ENCODE measurements around the gene CBX7. TPM values are rescaled to one million over a fixed set of nuclear protein-coding genes. Genes with fewer than 3 reads are reported as not detected.

CBX7 gene
- total RNA-seq, 2 experiments from 2014 or later: 11.9 to 19.6 TPM

- H3K4me1 ChIP-seq (ENCODE audit: insufficient read depth, low read length, poor library complexity, severe bottlenecking): peaks cover 26% of the 10 kb centered on the region
- intact Hi-C loops (cut with micrococcal nuclease; ENCODE audit: unreplicated experiment): no loop called here
- H3K79me2 ChIP-seq (ENCODE audit: insufficient read depth, low read depth, low read length): no peaks in the 10 kb centered on the region
- no peak overlapping the region for H3K4me2 ChIP-seq (ENCODE audit: low read length)
- no peak overlapping the region for H3K27ac ChIP-seq (ENCODE audit: low read depth, low read length, poor library complexity, severe bottlenecking)
- ChIA-PET POLR2A (no interaction called here), CTCF (ENCODE audit: unreplicated experiment) (no interaction called here)
- H3K9me2 ChIP-seq (ENCODE audit: insufficient read depth, low read length): no peaks in the 10 kb centered on the region
- H3K36me3 ChIP-seq (ENCODE audit: insufficient read depth, low read length): no peaks in the 10 kb centered on the region
- no peak overlapping the region for H3K4me3 ChIP-seq (ENCODE audit: low read depth, low read length, poor library complexity, severe bottlenecking)
- no peak overlapping the region for H2AFZ ChIP-seq (ENCODE audit: low read length)
- H4K20me1 ChIP-seq (ENCODE audit: insufficient read depth, low read length): no peaks in the 10 kb centered on the region
- TF ChIP-seq EZH2phosphoT487 (IDR thresholded peaks at IDR 0.05; ENCODE audit: borderline replicate concordance, low read depth, low read length) (no peak), CTCF (conservative IDR thresholded peaks at IDR 0.05; ENCODE audit: low read length) (no peak)
- no peak for DNase-seq (ENCODE audit: low spot score)
- H3K9me3 ChIP-seq (ENCODE audit: low read length): no peaks in the 10 kb centered on the region
- BruUV-seq (replicated peaks): no TSS peak
These were observed 25.3 kb upstream of the CBX7 start for GRCh38 chr22:39177791-39178190.

DNA sequence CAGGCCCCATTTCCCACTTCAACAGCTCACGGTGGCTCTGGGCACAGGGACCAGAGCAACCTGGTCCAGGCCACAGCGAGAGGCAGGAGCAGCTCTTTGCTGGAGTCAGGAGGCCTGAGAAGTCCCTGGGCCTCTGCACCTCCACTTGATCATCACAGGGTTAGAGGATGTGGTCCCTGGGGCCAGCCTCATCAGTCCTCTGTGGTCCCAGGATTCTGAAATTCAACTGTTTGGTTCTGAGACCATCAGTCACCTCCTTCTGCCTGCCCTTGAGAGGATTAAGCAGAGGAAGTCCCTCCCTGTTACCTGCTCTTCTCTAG, 24.9 kb upstream of the CBX7 start:
- no TSS peak for BruUV-seq (replicated peaks)
- no peaks in the 10 kb centered on the region for H4K20me1 ChIP-seq (ENCODE audit: insufficient read depth, low read length)
- no peak for DNase-seq (ENCODE audit: low spot score)
- intact Hi-C loops (cut with micrococcal nuclease; ENCODE audit: unreplicated experiment): no loop called here
- no peaks in the 10 kb centered on the region for H3K9me3 ChIP-seq (ENCODE audit: low read length)
- ChIA-PET POLR2A (no interaction called here), CTCF (ENCODE audit: unreplicated experiment) (no interaction called here)
- no peaks in the 10 kb centered on the region for H3K36me3 ChIP-seq (ENCODE audit: insufficient read depth, low read length)
- H3K9me2 ChIP-seq (ENCODE audit: insufficient read depth, low read length): no peaks in the 10 kb centered on the region
- peaks cover 30% of the 10 kb centered on the region for H3K4me1 ChIP-seq (ENCODE audit: insufficient read depth, low read length, poor library complexity, severe bottlenecking)
- TF ChIP-seq EZH2phosphoT487 (IDR thresholded peaks at IDR 0.05; ENCODE audit: borderline replicate concordance, low read depth, low read length) (no peak), CTCF (conservative IDR thresholded peaks at IDR 0.05; ENCODE audit: low read length) (no peak)
- no peak overlapping the region for H3K27ac ChIP-seq (ENCODE audit: low read depth, low read length, poor library complexity, severe bottlenecking)
- H3K4me2 ChIP-seq (ENCODE audit: low read length): no peak overlapping the region
- no peaks in the 10 kb centered on the region for H3K79me2 ChIP-seq (ENCODE audit: insufficient read depth, low read depth, low read length)
- H3K4me3 ChIP-seq (ENCODE audit: low read depth, low read length, poor library complexity, severe bottlenecking): no peak overlapping the region
- no peak overlapping the region for H2AFZ ChIP-seq (ENCODE audit: low read length)

GRCh38 chr22:39176714-39177455, 24.4 kb upstream of the CBX7 start:
- H2AFZ ChIP-seq (ENCODE audit: low read length): no peak overlapping the region
- H4K20me1 ChIP-seq (ENCODE audit: insufficient read depth, low read length): no peaks in the 10 kb centered on the region
- DNase-seq (ENCODE audit: low spot score): no peak
- peaks cover 35% of the 10 kb centered on the region for H3K4me1 ChIP-seq (ENCODE audit: insufficient read depth, low read length, poor library complexity, severe bottlenecking)
- H3K9me3 ChIP-seq (ENCODE audit: low read length): no peaks in the 10 kb centered on the region
- ChIA-PET CTCF (ENCODE audit: unreplicated experiment) (no interaction called here), POLR2A (no interaction called here)
- no peak for TF ChIP-seq EZH2phosphoT487 (IDR thresholded peaks at IDR 0.05; ENCODE audit: borderline replicate concordance, low read depth, low read length)
- TF ChIP-seq CTCF (conservative IDR thresholded peaks at IDR 0.05; ENCODE audit: low read length): no peak
- no TSS peak for BruUV-seq (replicated peaks)
- H3K79me2 ChIP-seq (ENCODE audit: insufficient read depth, low read depth, low read length): no peaks in the 10 kb centered on the region
- no peaks in the 10 kb centered on the region for H3K9me2 ChIP-seq (ENCODE audit: insufficient read depth, low read length)
- no peak overlapping the region for H3K4me2 ChIP-seq (ENCODE audit: low read length)
- no peak overlapping the region for H3K4me3 ChIP-seq (ENCODE audit: low read depth, low read length, poor library complexity, severe bottlenecking)
- H3K36me3 ChIP-seq (ENCODE audit: insufficient read depth, low read length): no peaks in the 10 kb centered on the region
- H3K27ac ChIP-seq (ENCODE audit: low read depth, low read length, poor library complexity, severe bottlenecking): no peak overlapping the region
- intact Hi-C loops (cut with micrococcal nuclease; ENCODE audit: unreplicated experiment): no loop called here

All from OCI-LY7 (cell line).